ENCODE results near the gene ATP11A.

DNA sequence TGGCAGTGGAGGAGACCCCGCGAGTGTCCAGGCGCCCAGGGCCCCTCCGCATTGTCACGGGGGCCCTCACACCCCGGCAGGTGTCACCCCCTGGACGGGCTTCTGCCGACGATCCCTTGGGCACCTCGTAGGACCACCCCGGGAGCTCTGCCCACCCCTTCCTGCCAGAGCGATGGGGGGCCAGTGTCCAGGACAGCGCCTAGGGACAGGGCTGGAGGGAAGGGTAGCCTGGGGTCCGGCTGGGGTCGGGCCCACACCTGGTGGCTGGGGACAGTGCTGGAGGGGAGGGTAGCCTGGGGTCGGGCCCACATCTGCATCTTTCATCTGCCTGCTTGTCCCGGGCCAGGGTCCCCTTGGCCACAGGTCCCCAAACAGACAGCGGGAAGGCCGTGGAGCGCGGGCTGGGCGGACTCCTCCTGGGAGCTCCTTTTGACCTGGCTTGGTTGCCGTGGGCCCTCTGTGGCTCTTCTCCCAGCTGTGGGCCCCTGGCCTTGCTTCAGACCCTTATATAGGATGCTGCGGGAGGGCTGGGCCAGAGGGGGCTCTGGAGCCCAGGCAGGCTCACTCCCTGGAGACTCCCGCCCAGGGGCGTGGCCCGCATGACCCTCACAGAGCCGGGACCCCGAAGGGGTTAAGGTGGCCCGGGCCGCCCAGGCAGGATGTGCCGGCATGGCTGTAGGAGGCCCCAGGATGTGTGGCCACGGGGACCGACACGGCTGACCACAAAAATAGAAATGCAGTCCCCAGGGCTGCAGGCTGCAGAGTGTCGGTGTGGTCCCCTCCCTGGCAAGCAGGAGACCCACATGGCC is 205.0 kb downstream of the ATP11A start:
- TF ChIP-seq, protein P1, sequence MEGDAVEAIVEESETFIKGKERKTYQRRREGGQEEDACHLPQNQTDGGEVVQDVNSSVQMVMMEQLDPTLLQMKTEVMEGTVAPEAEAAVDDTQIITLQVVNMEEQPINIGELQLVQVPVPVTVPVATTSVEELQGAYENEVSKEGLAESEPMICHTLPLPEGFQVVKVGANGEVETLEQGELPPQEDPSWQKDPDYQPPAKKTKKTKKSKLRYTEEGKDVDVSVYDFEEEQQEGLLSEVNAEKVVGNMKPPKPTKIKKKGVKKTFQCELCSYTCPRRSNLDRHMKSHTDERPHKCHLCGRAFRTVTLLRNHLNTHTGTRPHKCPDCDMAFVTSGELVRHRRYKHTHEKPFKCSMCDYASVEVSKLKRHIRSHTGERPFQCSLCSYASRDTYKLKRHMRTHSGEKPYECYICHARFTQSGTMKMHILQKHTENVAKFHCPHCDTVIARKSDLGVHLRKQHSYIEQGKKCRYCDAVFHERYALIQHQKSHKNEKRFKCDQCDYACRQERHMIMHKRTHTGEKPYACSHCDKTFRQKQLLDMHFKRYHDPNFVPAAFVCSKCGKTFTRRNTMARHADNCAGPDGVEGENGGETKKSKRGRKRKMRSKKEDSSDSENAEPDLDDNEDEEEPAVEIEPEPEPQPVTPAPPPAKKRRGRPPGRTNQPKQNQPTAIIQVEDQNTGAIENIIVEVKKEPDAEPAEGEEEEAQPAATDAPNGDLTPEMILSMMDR (IDR thresholded peaks at IDR 0.05; ENCODE audit: borderline replicate concordance, extremely low read depth, low read length, poor library complexity, severe bottlenecking): no peak
- TF ChIP-seq EZH2 (IDR thresholded peaks at IDR 0.05; ENCODE audit: borderline replicate concordance, low read depth, low read length, severe bottlenecking): no peak

All from DND-41 (cell line).